Sciatic nerve (tissue), 2 donors: ENCODE data around the gene MEX3B. TPM values are rescaled to one million over a fixed set of nuclear protein-coding genes. Genes with fewer than 3 reads are reported as not detected.
A peak's percentile ranks its signal among the peaks of the same experiment; 100 is the strongest.

ENCODE experiments used
- ATAC-seq: fragments of 200-7000 bp; cut with Tn5 transposase; one replicate; pipeline ENCODE4 v1.9.1; 2020; ENCODE audit warnings: mild to moderate bottlenecking, moderate library complexity
- DNase-seq: peaks from one replicate; pipeline ENCODE4 v3.0.0-alpha.2; 2020; ENCODE audit warnings: low spot score
- intact Hi-C: fragments of 100-400 bp; cut with DNase I; formaldehyde crosslinking; loops from one replicate; pipeline ENCODE4 v1.14.2; 2022
- total RNA-seq: library from RNA; stranded (reverse); fragmentation: NEBNext Ultra II Directional; extraction: Animal tissue kit (Norgen Biotek cat#: 25700); gene quantifications from one replicate; pipeline ENCODE4 v1.2.1, GENCODE V29; 2021
- donor health status: DM: no; HTN: no; CAD: no.
- donor health status: DM: no; HTN: no; CAD: no.

Gene MEX3B
- 3.3 TPM for total RNA-seq

GRCh38 chr15:82045892-82046665 lies at the start of gene MEX3B:
MEX3B (minus strand) TSS chr15:82046018; CDS start chr15:82045705, 313 bp downstream.
- ATAC-seq (peak; percentile 93), DNase-seq (peak; percentile 96)
- intact Hi-C loops: no loop called here

- ATAC-seq (no peak), DNase-seq (no peak)
- intact Hi-C loops: no loop called here
These were observed 48.0 kb upstream of the MEX3B start for GRCh38 chr15:82093774-82094211.

- intact Hi-C loops: no loop called here
- no peak for DNase-seq
- no peak for ATAC-seq
These were observed 47.5 kb upstream of the MEX3B start for GRCh38 chr15:82093325-82093724.

GRCh38 chr15:82091636-82092140 lies 45.9 kb upstream of the MEX3B start:
- intact Hi-C loops: no loop called here
- peak; percentile 67 for ATAC-seq
- no peak for DNase-seq

- intact Hi-C loops: no loop called here
- no peak for DNase-seq
- ATAC-seq: no peak
These were observed 40.6 kb upstream of the MEX3B start for GRCh38 chr15:82086243-82086995.

GRCh38 chr15:82081914-82082762 lies 36.3 kb upstream of the MEX3B start:
- DNase-seq: no peak
- ATAC-seq: peak; percentile 39
- intact Hi-C loops: no loop called here

- intact Hi-C loops: no loop called here
- no peak for ATAC-seq
- no peak for DNase-seq
These were observed 35.0 kb upstream of the MEX3B start for GRCh38 chr15:82080774-82081173.

- ATAC-seq: no peak
- intact Hi-C loops: no loop called here
- no peak for DNase-seq
These were observed 33.9 kb upstream of the MEX3B start for GRCh38 chr15:82079736-82080135.

- DNase-seq: no peak
- intact Hi-C loops: no loop called here
- no peak for ATAC-seq
These were observed 28.8 kb upstream of the MEX3B start for GRCh38 chr15:82074610-82075009.

GRCh38 chr15:82072926-82073537 lies 27.2 kb upstream of the MEX3B start:
- intact Hi-C loops: no loop called here
- ATAC-seq (no peak), DNase-seq (no peak)

GRCh38 chr15:82066455-82066854 lies 20.6 kb upstream of the MEX3B start:
- no peak for ATAC-seq
- intact Hi-C loops: no loop called here
- no peak for DNase-seq

GRCh38 chr15:82064824-82065223 lies 19.0 kb upstream of the MEX3B start:
- ATAC-seq: no peak
- DNase-seq: no peak
- intact Hi-C loops: no loop called here

- intact Hi-C loops: no loop called here
- ATAC-seq: no peak
- no peak for DNase-seq
These were observed 16.9 kb upstream of the MEX3B start for GRCh38 chr15:82062479-82063454.

GRCh38 chr15:82060817-82061216 lies 15.0 kb upstream of the MEX3B start:
- intact Hi-C loops: no loop called here
- no peak for DNase-seq
- ATAC-seq: no peak

GRCh38 chr15:82058517-82059204 lies 12.8 kb upstream of the MEX3B start:
- DNase-seq (no peak), ATAC-seq (no peak)
- intact Hi-C loops: no loop called here

GRCh38 chr15:82058026-82058425 lies 12.2 kb upstream of the MEX3B start:
- intact Hi-C loops: no loop called here
- ATAC-seq: no peak
- no peak for DNase-seq
